HG03460 (cell line): ENCODE data around the gene RGS9.
"Not testable (repeated sequence)": the region's sequence is repeated elsewhere in the genome, so short reads cannot be mapped to it uniquely, and the experiment has no call there.

Source experiments
- ATAC-seq: cut with Tn5 transposase; IDR thresholded peaks from one replicate; pipeline ENCODE4 v1.9.1; 2021; ENCODE audit not compliant: unreplicated experiment

RGS9 gene

GRCh38 chr17:65155622-65156021 is 18.5 kb downstream of the RGS9 start:
- peak; percentile 40 for ATAC-seq

- no peak for ATAC-seq
Observed at GRCh38 chr17:65156185-65156834, 19.1 kb downstream of the RGS9 start.

GRCh38 chr17:65156835-65157565 is 19.8 kb downstream of the RGS9 start:
- ATAC-seq: no peak

- ATAC-seq: no peak
Observed at GRCh38 chr17:65158041-65158440, 20.9 kb downstream of the RGS9 start.

- ATAC-seq: no peak
Observed at GRCh38 chr17:65158622-65159021, 21.5 kb downstream of the RGS9 start.

GRCh38 chr17:65160516-65160915 is 23.3 kb downstream of the RGS9 start:
- no peak for ATAC-seq

GRCh38 chr17:65163990-65164495 is 26.9 kb downstream of the RGS9 start:
- ATAC-seq: peak; percentile 94

- no peak for ATAC-seq
Observed at GRCh38 chr17:65166787-65167186, 29.6 kb downstream of the RGS9 start.

GRCh38 chr17:65167566-65167965 is 30.4 kb downstream of the RGS9 start:
- no peak for ATAC-seq

GRCh38 chr17:65169691-65170090 is 32.5 kb downstream of the RGS9 start:
- ATAC-seq: no peak

- ATAC-seq: no peak
Observed at GRCh38 chr17:65170839-65171238, 33.7 kb downstream of the RGS9 start.

GRCh38 chr17:65171752-65172151 is 34.6 kb downstream of the RGS9 start:
- no peak for ATAC-seq

GRCh38 chr17:65172496-65173136 is 35.4 kb downstream of the RGS9 start:
- no peak for ATAC-seq

GRCh38 chr17:65173284-65173793 is 36.2 kb downstream of the RGS9 start:
- ATAC-seq: no peak

- ATAC-seq: no peak
Observed at GRCh38 chr17:65173976-65174683, 37.0 kb downstream of the RGS9 start.

GRCh38 chr17:65174974-65175373 is 37.8 kb downstream of the RGS9 start:
- ATAC-seq: no peak

- no peak for ATAC-seq
Observed at GRCh38 chr17:65175952-65176351, 38.8 kb downstream of the RGS9 start.

- no peak for ATAC-seq
Observed at GRCh38 chr17:65176646-65177409, 39.7 kb downstream of the RGS9 start.

- ATAC-seq: no peak
Observed at GRCh38 chr17:65177901-65178300, 40.7 kb downstream of the RGS9 start.

- ATAC-seq: not testable (repeated sequence)
Observed at GRCh38 chr17:65180276-65180675, 43.1 kb downstream of the RGS9 start.
